Tibial nerve (tissue), 4 donors: Measurements from ENCODE around the gene AMFR. TPM values are rescaled to one million over a fixed set of nuclear protein-coding genes. Genes with fewer than 3 reads are reported as not detected.

ENCODE experiments used
- DNase-seq, 2 donors: peaks; one replicate each; pipeline ENCODE4 v3.0.0-alpha.2; 2019; ENCODE audit warnings: low spot score in 2 of 2
- H3K27ac ChIP-seq, 4 donors: fragments of 200-600 bp; sonication (generic) in 3 of 4; one replicate each; pipeline ENCODE4 v1.5.1; 2017 to 2019; ENCODE audit warnings: mild to moderate bottlenecking in 1 of 4
- H3K27me3 ChIP-seq, 2 donors: fragments of 200-600 bp; sonication (generic) in 1 of 2; one replicate each; pipeline versions ENCODE4 v1.5.1 to v1.6.0; 2017 to 2019
- H3K36me3 ChIP-seq, 3 donors: fragments of 200-600 bp; sonication (generic); one replicate each; pipeline ENCODE4 v1.5.1; 2018 to 2019
- H3K4me1 ChIP-seq, 4 donors: fragments of 200-600 bp; sonication (generic) in 3 of 4; one replicate each; pipeline ENCODE4 v1.5.1; 2017 to 2019
- H3K4me3 ChIP-seq, 4 donors: fragments of 200-600 bp; sonication (generic) in 3 of 4; one replicate each; pipeline ENCODE4 v1.5.1; 2017 to 2019; ENCODE audit warnings: mild to moderate bottlenecking in 1 of 4, moderate library complexity in 1 of 4
- H3K9me3 ChIP-seq, 4 donors: fragments of 200-600 bp; sonication (generic) in 3 of 4; one replicate each; pipeline ENCODE4 v1.5.1; 2017 to 2019
- CTCF ChIP-seq, 5 experiments: fragments of 200-600 bp in 3 of 5; fragments of 450-650 bp in 2 of 5; sonication (generic) in 3 of 5; IDR thresholded peaks; one replicate each; pipeline ENCODE4 v1.5.1; 2016 to 2019; ENCODE audit warnings: antibody characterized with exemption in 5 of 5, mild to moderate bottlenecking in 3 of 5, moderate library complexity in 2 of 5
- EP300 ChIP-seq, 2 donors: sonication (generic); formaldehyde crosslinking; IDR thresholded peaks; one replicate each; pipeline ENCODE4 v1.6.1; 2017; ENCODE audit warnings: antibody characterized with exemption in 2 of 2, mild to moderate bottlenecking in 1 of 2
- POLR2A ChIP-seq, 2 donors: fragments of 450-650 bp; IDR thresholded peaks; one replicate each; pipeline ENCODE4 v1.6.1; 2017; ENCODE audit warnings: antibody characterized with exemption in 2 of 2, mild to moderate bottlenecking in 2 of 2, moderate library complexity in 2 of 2
- WGBS, 2 donors: methylation state at CpG; one replicate each; pipeline ENCODE4 v1.1.5; 2018; 5-methylcytosine and 5-hydroxymethylcytosine counted together
- total RNA-seq, 4 donors: library from RNA; depleted of rRNA; stranded (reverse); fragments of >200 nt; gene quantifications; one replicate each; pipeline ENCODE4 v1.1.0, GENCODE V29; 2016

The AMFR gene
- total RNA-seq, 4 donors from 2014 or later, result 263 to 334 (median 292) TPM

- TF ChIP-seq EP300 (IDR thresholded peaks at IDR 0.05) (no peak), CTCF (IDR thresholded peaks at IDR 0.05) (no peak), POLR2A (IDR thresholded peaks at IDR 0.05) (no peak)
- 91 to 92% methylated on average over 18 to 25 of the region's 25 CpGs for WGBS, 2 donors
- H3K4me1 ChIP-seq, result no peaks in the 10 kb centered on the region
Measured at GRCh38 chr16:56348168-56349085, 76.9 kb downstream of the AMFR start.

GRCh38 chr16:56347670-56348069 is 77.7 kb downstream of the AMFR start:
- 81 to 84% methylated on average over 11 of the region's 11 CpGs for WGBS, 2 donors
- Histone ChIP-seq H3K4me1 (no peaks in the 10 kb centered on the region), H3K27me3 (no peaks in the 10 kb centered on the region), H3K27ac (no peak overlapping the region), H3K36me3 (no peaks in the 10 kb centered on the region), H3K4me3 (no peak overlapping the region), H3K9me3 (no peaks in the 10 kb centered on the region)
- TF ChIP-seq EP300 (IDR thresholded peaks at IDR 0.05) (no peak), CTCF (IDR thresholded peaks at IDR 0.05) (no peak)
- no peak for DNase-seq

More at GRCh38 chr16:56348168-56349085, 76.9 kb downstream of the AMFR start:
- no peak overlapping the region for H3K27ac ChIP-seq
- no peak overlapping the region for H3K4me3 ChIP-seq
- no peaks in the 10 kb centered on the region for H3K36me3 ChIP-seq
- no peak for DNase-seq
- H3K27me3 ChIP-seq, result no peaks in the 10 kb centered on the region
- no peaks in the 10 kb centered on the region for H3K9me3 ChIP-seq

GRCh38 chr16:56347166-56347565 is 78.2 kb downstream of the AMFR start:
- H3K27ac ChIP-seq, result no peak overlapping the region
- H3K4me3 ChIP-seq, result no peak overlapping the region
- no peaks in the 10 kb centered on the region for H3K9me3 ChIP-seq
- no peaks in the 10 kb centered on the region for H3K4me1 ChIP-seq
- no peaks in the 10 kb centered on the region for H3K27me3 ChIP-seq
- 87% methylated on average over 8 of the region's 8 CpGs; no CpG with 5 or more reads in 1 of the 2 donors for WGBS, 2 donors
- no peak for DNase-seq
- no peak for TF ChIP-seq CTCF (IDR thresholded peaks at IDR 0.05)
- TF ChIP-seq EP300 (IDR thresholded peaks at IDR 0.05), result no peak
- no peak for TF ChIP-seq POLR2A (IDR thresholded peaks at IDR 0.05)
- H3K36me3 ChIP-seq, result no peaks in the 10 kb centered on the region

GRCh38 chr16:56346131-56346890 is 79.0 kb downstream of the AMFR start:
- Histone ChIP-seq H3K4me3 (no peak overlapping the region), H3K36me3 (no peaks in the 10 kb centered on the region), H3K27ac (no peak overlapping the region), H3K9me3 (no peaks in the 10 kb centered on the region), H3K27me3 (no peaks in the 10 kb centered on the region), H3K4me1 (no peaks in the 10 kb centered on the region)
- 94 to 96% methylated on average over 14 to 15 of the region's 15 CpGs for WGBS, 2 donors
- no peak for DNase-seq
- TF ChIP-seq EP300 (IDR thresholded peaks at IDR 0.05), result no peak

GRCh38 chr16:56345406-56346050 is 79.8 kb downstream of the AMFR start:
- H3K27ac ChIP-seq, result no peak overlapping the region
- no peak for DNase-seq
- H3K36me3 ChIP-seq, result peaks cover 0 to 7% (median 0%) of the 10 kb centered on the region in 3 donors
- no peak overlapping the region for H3K4me3 ChIP-seq
- no peak for TF ChIP-seq POLR2A (IDR thresholded peaks at IDR 0.05)
- TF ChIP-seq EP300 (IDR thresholded peaks at IDR 0.05), result no peak
- no peak for TF ChIP-seq CTCF (IDR thresholded peaks at IDR 0.05)
- no peaks in the 10 kb centered on the region for H3K27me3 ChIP-seq
- H3K4me1 ChIP-seq, result no peaks in the 10 kb centered on the region
- 92 to 94% methylated on average over 8 to 11 of the region's 13 CpGs for whole genome bisulfite sequencing, 2 donors
- no peaks in the 10 kb centered on the region for H3K9me3 ChIP-seq
